Liver (tissue), 3 donors: ENCODE results near the gene TUT7.

ENCODE experiments used
- ATF3 ChIP-seq: IDR thresholded peaks from 2 replicates; pipeline ENCODE4 v1.6.1; 2016; ENCODE audit warnings: antibody characterized with exemption
- CTCF ChIP-seq: fragments of 150-350 bp; IDR thresholded peaks from 2 replicates; pipeline ENCODE4 v1.5.1; 2017; ENCODE audit warnings: improper control_type of control experiment, low read depth, low read length; ENCODE audit not compliant: missing input control
- FOXA1 ChIP-seq: IDR thresholded peaks from 2 replicates; pipeline ENCODE4 v1.6.1; 2016; ENCODE audit warnings: antibody characterized with exemption
- JUND ChIP-seq, 2 donors: IDR thresholded peaks; 2 replicates each; pipeline ENCODE4 v1.6.1; 2016; ENCODE audit warnings: antibody characterized with exemption in 2 of 2
- MAX ChIP-seq: IDR thresholded peaks from 2 replicates; pipeline ENCODE4 v1.6.1; 2016; ENCODE audit warnings: antibody characterized with exemption
- RAD21 ChIP-seq, 2 donors: IDR thresholded peaks; 2 replicates each; pipeline ENCODE4 v1.6.1; 2016; ENCODE audit warnings: antibody characterized with exemption in 2 of 2, mild to moderate bottlenecking in 2 of 2
- REST ChIP-seq: IDR thresholded peaks from 2 replicates; pipeline ENCODE4 v1.6.1; 2016; ENCODE audit warnings: antibody characterized with exemption, mild to moderate bottlenecking
- RXRA ChIP-seq, 2 donors: IDR thresholded peaks; 2 replicates each; pipeline ENCODE4 v1.6.1; 2017 to 2018; ENCODE audit warnings: antibody characterized with exemption in 2 of 2, mild to moderate bottlenecking in 1 of 2
- TAF1 ChIP-seq: conservative IDR thresholded peaks from 2 replicates; pipeline ENCODE4 v1.6.1; 2016; ENCODE audit warnings: antibody characterized with exemption, mild to moderate bottlenecking
- TF ChIP-seq, protein P1 (sequence below): IDR thresholded peaks from 2 replicates; pipeline ENCODE4 v1.6.1; 2016; ENCODE audit warnings: antibody characterized with exemption
- donor health status: healthy.
- donor health status: healthy.

GRCh38 chr9:86286278-86286677 lies 67.9 kb downstream of the TUT7 start:
- TF ChIP-seq CTCF (no peak), ATF3 (no peak), TAF1 (no peak), RAD21 (IDR thresholded peaks at IDR 0.05) (no peak), FOXA1 (no peak), MAX (no peak), RXRA (IDR thresholded peaks at IDR 0.05) (no peak), REST (no peak), JUND (IDR thresholded peaks at IDR 0.05) (no peak)
- TF ChIP-seq, protein P1, sequence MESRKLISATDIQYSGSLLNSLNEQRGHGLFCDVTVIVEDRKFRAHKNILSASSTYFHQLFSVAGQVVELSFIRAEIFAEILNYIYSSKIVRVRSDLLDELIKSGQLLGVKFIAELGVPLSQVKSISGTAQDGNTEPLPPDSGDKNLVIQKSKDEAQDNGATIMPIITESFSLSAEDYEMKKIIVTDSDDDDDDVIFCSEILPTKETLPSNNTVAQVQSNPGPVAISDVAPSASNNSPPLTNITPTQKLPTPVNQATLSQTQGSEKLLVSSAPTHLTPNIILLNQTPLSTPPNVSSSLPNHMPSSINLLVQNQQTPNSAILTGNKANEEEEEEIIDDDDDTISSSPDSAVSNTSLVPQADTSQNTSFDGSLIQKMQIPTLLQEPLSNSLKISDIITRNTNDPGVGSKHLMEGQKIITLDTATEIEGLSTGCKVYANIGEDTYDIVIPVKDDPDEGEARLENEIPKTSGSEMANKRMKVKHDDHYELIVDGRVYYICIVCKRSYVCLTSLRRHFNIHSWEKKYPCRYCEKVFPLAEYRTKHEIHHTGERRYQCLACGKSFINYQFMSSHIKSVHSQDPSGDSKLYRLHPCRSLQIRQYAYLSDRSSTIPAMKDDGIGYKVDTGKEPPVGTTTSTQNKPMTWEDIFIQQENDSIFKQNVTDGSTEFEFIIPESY: no peak
